PC-3 (cell line): ENCODE data around the gene PDE2A. TPM values are rescaled to one million over a fixed set of nuclear protein-coding genes. Genes with fewer than 3 reads are reported as not detected.
A peak's percentile ranks its signal among the peaks of the same experiment; 100 is the strongest.

Experiments used
- ATAC-seq: fragments of 200-7000 bp; cut with Tn5 transposase; 2 replicates; pipeline ENCODE4 v1.9.1; 2020; ENCODE audit warnings: mild to moderate bottlenecking, moderate library complexity
- BruUV-seq: library from RNA; stranded (reverse); fragments of 400-500 nt; replicated peaks from 2 replicates; lab custom pipeline; 2021; lab: Mats Ljungman, UMichigan
- CTCF ChIA-PET: fragments of 300-600 bp; sonication (Branson Sonifier 250); formaldehyde crosslinking; loops from one replicate; lab custom pipeline; 2022; ENCODE audit warnings: antibody characterized with exemption; lab: Charles Lee
- POLR2A ChIA-PET: fragments of 300-600 bp; sonication (Branson Sonifier 250); formaldehyde crosslinking; loops from one replicate; lab custom pipeline; 2022; ENCODE audit warnings: antibody characterized with exemption; ENCODE audit not compliant: unreplicated experiment; lab: Charles Lee
- DNase-seq: peaks from one replicate; pipeline ENCODE4 v3.0.0-alpha.2; 2015
- H2AFZ ChIP-seq: fragments of 300-600 bp; sonication (generic); 2 replicates; pipeline ENCODE4 v1.6.0; 2016; ENCODE audit warnings: antibody characterized with exemption, low read length
- H3F3A ChIP-seq: fragments of 300-600 bp; sonication (generic); one replicate; pipeline ENCODE4 v1.6.0; 2017; ENCODE audit warnings: antibody characterized with exemption, low read length, control low read depth, mild to moderate bottlenecking; ENCODE audit not compliant: unreplicated experiment
- H3K27ac ChIP-seq: fragments of 300-600 bp; sonication (generic); 2 replicates; pipeline ENCODE4 v1.5.1; 2016; ENCODE audit warnings: mild to moderate bottlenecking, low read length
- H3K27me3 ChIP-seq: fragments of 300-600 bp; sonication (generic); 2 replicates; pipeline ENCODE4 v1.6.1; 2016; ENCODE audit warnings: low read length, mixed read lengths
- H3K36me3 ChIP-seq: fragments of 300-600 bp; sonication (generic); 2 replicates; pipeline ENCODE4 v1.6.1; 2016; ENCODE audit warnings: low read depth, mixed run types, low read length, mixed read lengths
- H3K4me1 ChIP-seq: fragments of 300-600 bp; sonication (generic); 2 replicates; pipeline ENCODE4 v1.5.1; 2016; ENCODE audit warnings: low read length; ENCODE audit not compliant: insufficient read depth
- H3K4me2 ChIP-seq: fragments of 300-600 bp; sonication (generic); 2 replicates; pipeline ENCODE4 v1.6.0; 2016; ENCODE audit warnings: low read length
- H3K4me3 ChIP-seq: fragments of 300-600 bp; sonication (generic); 2 replicates; pipeline ENCODE4 v1.5.1; 2016; ENCODE audit warnings: mild to moderate bottlenecking, low read length, mixed read lengths
- H3K79me2 ChIP-seq: fragments of 300-600 bp; sonication (generic); 2 replicates; pipeline ENCODE4 v1.6.1; 2017; ENCODE audit warnings: low read length, mixed read lengths
- H3K9ac ChIP-seq: fragments of 300-600 bp; sonication (generic); 2 replicates; pipeline ENCODE4 v1.6.0; 2016; ENCODE audit warnings: mild to moderate bottlenecking, low read length
- H3K9me2 ChIP-seq: fragments of 300-600 bp; sonication (generic); replicated peaks from 2 replicates; pipeline ENCODE4 v1.6.1; 2016; ENCODE audit warnings: mixed run types, low read length, mixed read lengths
- H3K9me3 ChIP-seq: fragments of 300-600 bp; sonication (generic); 2 replicates; pipeline ENCODE4 v1.6.1; 2016; ENCODE audit warnings: low read length, mixed read lengths
- H4K20me1 ChIP-seq: fragments of 300-600 bp; sonication (generic); 2 replicates; pipeline ENCODE4 v1.6.1; 2016; ENCODE audit warnings: low read length, mixed read lengths
- CTCF ChIP-seq: fragments of 300-600 bp; sonication (generic); conservative IDR thresholded peaks from 2 replicates; pipeline ENCODE4 v1.5.1; 2017; ENCODE audit warnings: antibody characterized with exemption, low read depth, mild to moderate bottlenecking, low read length
- EZH2 ChIP-seq: fragments of 300-600 bp; sonication (generic); IDR thresholded peaks from one replicate; pipeline ENCODE4 v1.6.1; 2017; ENCODE audit warnings: antibody characterized with exemption, mild to moderate bottlenecking, low read length; ENCODE audit not compliant: unreplicated experiment
- EZH2phosphoT487 ChIP-seq: fragments of 300-600 bp; sonication (generic); IDR thresholded peaks from 2 replicates; pipeline ENCODE4 v1.6.1; 2018; ENCODE audit warnings: mild to moderate bottlenecking, antibody characterized with exemption, low read length, borderline replicate concordance
- intact Hi-C: fragments of 100-400 bp; cut with micrococcal nuclease; formaldehyde crosslinking; loops from 2 replicates; pipeline ENCODE4 v1.9.0; 2023
- total RNA-seq: library from RNA; depleted of rRNA; stranded (reverse); fragments of >200 nt; gene quantifications from 2 replicates; pipeline ENCODE4 v1.2.3, GENCODE V29; 2014

Gene PDE2A
- total RNA-seq, 1 experiment from 2014 or later: 2.6 TPM

DNA sequence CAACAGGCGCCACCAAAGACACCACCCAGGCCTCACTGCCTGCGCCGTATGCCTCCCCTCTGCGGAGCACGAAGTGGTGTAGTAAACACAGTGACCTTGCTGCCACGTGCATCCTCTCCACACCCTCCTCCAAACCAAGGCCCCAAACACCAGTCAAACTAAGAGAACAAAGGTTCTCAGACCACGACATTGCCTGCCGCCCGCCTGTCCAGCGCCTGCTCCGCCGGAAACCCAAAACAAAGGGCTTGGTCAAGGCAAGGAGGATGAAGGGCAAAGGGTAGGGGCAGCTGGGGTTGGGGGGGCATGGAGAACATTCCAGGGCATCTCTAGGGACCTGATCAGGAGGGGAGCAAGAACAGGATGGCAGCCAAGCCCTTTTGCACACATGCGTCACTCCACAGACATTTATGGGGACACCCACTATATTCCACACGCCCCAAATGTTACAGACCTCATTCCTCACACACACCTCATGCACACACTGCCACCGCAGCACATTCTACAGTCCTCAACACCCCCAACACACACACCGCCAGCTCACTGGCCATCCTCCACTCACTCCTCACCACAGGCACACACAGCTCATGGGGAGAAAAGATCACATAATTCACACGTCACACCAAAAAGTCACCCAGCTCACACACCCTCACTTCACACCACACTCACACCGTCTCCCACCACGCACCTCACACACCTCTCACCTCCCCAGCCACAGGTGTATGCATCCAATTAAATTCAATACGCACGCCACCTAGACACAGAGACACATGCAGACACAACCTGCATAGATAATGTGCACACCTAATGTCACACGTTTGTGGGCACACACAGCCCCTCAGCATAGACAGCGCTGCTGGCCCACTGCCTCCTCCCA, 34.5 kb downstream of the PDE2A start:
- Histone ChIP-seq H3K4me3 (no peak overlapping the region), H3K4me1 (peaks cover 21% of the 10 kb centered on the region), H3F3A (no peaks in the 10 kb centered on the region), H2AFZ (no peak overlapping the region), H3K9me2 (no peaks in the 10 kb centered on the region), H3K79me2 (no peaks in the 10 kb centered on the region), H4K20me1 (no peaks in the 10 kb centered on the region), H3K36me3 (no peaks in the 10 kb centered on the region), H3K9ac (no peak overlapping the region), H3K27me3 (peaks cover 21% of the 10 kb centered on the region), H3K4me2 (no peak overlapping the region), H3K27ac (no peak overlapping the region), H3K9me3 (no peaks in the 10 kb centered on the region)
- intact Hi-C loops: no loop called here
- DNase-seq (no peak), ATAC-seq (no peak)
- ChIA-PET POLR2A (no interaction called here), CTCF (no interaction called here)
- BruUV-seq: no TSS peak
- no peak for TF ChIP-seq CTCF
- TF ChIP-seq EZH2: no peak
- no peak for TF ChIP-seq EZH2phosphoT487

DNA sequence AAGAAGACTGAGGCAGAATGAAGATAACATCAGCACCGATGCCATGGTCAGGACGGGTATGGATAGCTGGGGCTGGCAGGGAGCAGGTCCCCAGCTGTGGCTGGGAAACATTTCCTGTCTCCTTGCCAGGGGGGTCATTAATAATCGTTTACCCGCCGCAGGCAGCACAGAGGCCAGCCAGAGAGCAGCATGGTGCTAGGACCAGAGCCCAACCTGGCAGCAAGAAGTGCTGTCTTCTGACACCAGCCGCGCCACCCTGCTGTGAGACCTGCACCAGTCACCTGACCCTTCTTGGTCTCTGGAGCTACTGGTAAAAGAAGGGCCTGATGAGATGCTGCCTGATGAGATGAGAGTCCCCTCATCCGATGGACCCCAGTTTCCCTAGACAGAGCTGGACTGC, 36.3 kb downstream of the PDE2A start:
- no peaks in the 10 kb centered on the region for H3K79me2 ChIP-seq
- TF ChIP-seq EZH2phosphoT487 (no peak), EZH2 (no peak), CTCF (no peak)
- no peak overlapping the region for H2AFZ ChIP-seq
- H3F3A ChIP-seq: no peaks in the 10 kb centered on the region
- ATAC-seq: no peak
- intact Hi-C loops: no loop called here
- POLR2A ChIA-PET: no interaction called here
- no peak overlapping the region for H3K4me3 ChIP-seq
- no peak overlapping the region for H3K27ac ChIP-seq
- H3K9me3 ChIP-seq: no peaks in the 10 kb centered on the region
- no peaks in the 10 kb centered on the region for H3K36me3 ChIP-seq
- CTCF ChIA-PET: no interaction called here
- H4K20me1 ChIP-seq: no peaks in the 10 kb centered on the region
- no peaks in the 10 kb centered on the region for H3K9me2 ChIP-seq
- no TSS peak for BruUV-seq
- peaks cover 21% of the 10 kb centered on the region for H3K27me3 ChIP-seq
- no peak for DNase-seq
- no peak overlapping the region for H3K4me2 ChIP-seq
- peaks cover 14% of the 10 kb centered on the region for H3K4me1 ChIP-seq
- no peak overlapping the region for H3K9ac ChIP-seq

DNA sequence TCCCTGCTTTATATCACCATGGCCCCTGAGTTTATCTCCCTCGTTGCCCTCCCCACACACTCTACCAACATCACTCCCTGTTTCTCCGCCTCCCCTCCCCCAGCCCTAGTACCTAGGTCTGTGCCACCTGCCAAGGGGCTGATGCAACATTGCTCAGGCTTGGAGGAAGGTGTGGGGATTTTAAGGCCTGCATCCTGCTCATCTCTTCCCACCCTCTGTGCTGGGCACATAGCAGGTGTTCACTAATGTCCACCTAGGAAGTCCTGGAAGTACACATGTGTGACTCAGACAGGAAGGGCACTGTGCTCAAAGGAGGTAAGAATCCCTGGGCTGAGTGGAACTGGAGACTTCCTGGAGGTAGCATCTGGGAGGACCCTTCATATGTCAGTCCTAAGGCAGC, 37.0 kb downstream of the PDE2A start:
- CTCF ChIA-PET: no interaction called here
- ATAC-seq: 0 out of 2 replicates have a peak, but pooled peaks have one; percentile 14
- Histone ChIP-seq H3K4me2 (no peak overlapping the region), H3K27me3 (peaks cover 21% of the 10 kb centered on the region), H3K36me3 (no peaks in the 10 kb centered on the region), H3K4me1 (peaks cover 18% of the 10 kb centered on the region), H3K79me2 (no peaks in the 10 kb centered on the region), H2AFZ (no peak overlapping the region), H3K4me3 (no peak overlapping the region), H3K9me3 (no peaks in the 10 kb centered on the region), H3K9me2 (no peaks in the 10 kb centered on the region), H3K27ac (no peak overlapping the region), H3K9ac (no peak overlapping the region), H4K20me1 (no peaks in the 10 kb centered on the region), H3F3A (no peaks in the 10 kb centered on the region)
- DNase-seq: peak; percentile 28
- intact Hi-C loops: no loop called here
- no TSS peak for BruUV-seq
- no peak for TF ChIP-seq CTCF
- no peak for TF ChIP-seq EZH2phosphoT487
- TF ChIP-seq EZH2: no peak
- POLR2A ChIA-PET: no interaction called here
